Parathyroid adenoma (tissue), 2 donors: Measurements from ENCODE around the gene CDH4.

ENCODE experiments used
- H2AFZ ChIP-seq: fragments of 300-600 bp; sonication (generic); one replicate; pipeline ENCODE4 v1.7.0; 2017; ENCODE audit warnings: antibody characterized with exemption, mild to moderate bottlenecking
- H3K27ac ChIP-seq: fragments of 300-600 bp; sonication (generic); one replicate; pipeline ENCODE4 v1.7.0; 2017
- H3K27me3 ChIP-seq: fragments of 300-600 bp; sonication (generic); one replicate; pipeline ENCODE4 v1.7.0; 2017; ENCODE audit warnings: low read length; ENCODE audit not compliant: control insufficient read depth, insufficient read depth
- H3K36me3 ChIP-seq: fragments of 300-600 bp; sonication (generic); one replicate; pipeline ENCODE4 v1.7.0; 2017; ENCODE audit warnings: low read length; ENCODE audit not compliant: control insufficient read depth, insufficient read depth
- H3K4me1 ChIP-seq: fragments of 300-600 bp; sonication (generic); one replicate; pipeline ENCODE4 v1.7.0; 2017; ENCODE audit warnings: control low read depth
- H3K4me2 ChIP-seq: fragments of 300-600 bp; sonication (generic); one replicate; pipeline ENCODE4 v1.7.0; 2017; ENCODE audit warnings: low read length
- H3K4me3 ChIP-seq: fragments of 300-600 bp; sonication (generic); one replicate; pipeline ENCODE4 v1.7.0; 2017; ENCODE audit warnings: low read depth, low read length
- H3K79me2 ChIP-seq: fragments of 300-600 bp; sonication (generic); one replicate; pipeline ENCODE4 v1.7.0; 2017; ENCODE audit warnings: control low read depth
- H3K9ac ChIP-seq: fragments of 300-600 bp; sonication (generic); one replicate; pipeline ENCODE4 v1.7.0; 2017; ENCODE audit warnings: mild to moderate bottlenecking
- H3K9me3 ChIP-seq: fragments of 300-600 bp; sonication (generic); one replicate; pipeline ENCODE4 v1.7.0; 2017; ENCODE audit warnings: low read length; ENCODE audit not compliant: control insufficient read depth
- CTCF ChIP-seq: fragments of 300-600 bp; sonication (generic); IDR thresholded peaks from one replicate; pipeline ENCODE4 v1.7.0; 2017; ENCODE audit warnings: antibody characterized with exemption, mild to moderate bottlenecking
- donor health status: primary hyperparathyroidism.

Gene CDH4

GRCh38 chr20:61429458-61430227 is 177.6 kb downstream of the CDH4 start:
- no peaks in the 10 kb centered on the region for H3K36me3 ChIP-seq
- no peak overlapping the region for H3K4me2 ChIP-seq
- no peaks in the 10 kb centered on the region for H3K4me1 ChIP-seq
- no peak overlapping the region for H3K9ac ChIP-seq
- H3K9me3 ChIP-seq, result no peaks in the 10 kb centered on the region
- no peak for TF ChIP-seq CTCF
- no peaks in the 10 kb centered on the region for H3K79me2 ChIP-seq
- no peak overlapping the region for H3K27ac ChIP-seq
- H3K4me3 ChIP-seq, result no peak overlapping the region
- H3K27me3 ChIP-seq, result no peaks in the 10 kb centered on the region
- no peak overlapping the region for H2AFZ ChIP-seq

DNA sequence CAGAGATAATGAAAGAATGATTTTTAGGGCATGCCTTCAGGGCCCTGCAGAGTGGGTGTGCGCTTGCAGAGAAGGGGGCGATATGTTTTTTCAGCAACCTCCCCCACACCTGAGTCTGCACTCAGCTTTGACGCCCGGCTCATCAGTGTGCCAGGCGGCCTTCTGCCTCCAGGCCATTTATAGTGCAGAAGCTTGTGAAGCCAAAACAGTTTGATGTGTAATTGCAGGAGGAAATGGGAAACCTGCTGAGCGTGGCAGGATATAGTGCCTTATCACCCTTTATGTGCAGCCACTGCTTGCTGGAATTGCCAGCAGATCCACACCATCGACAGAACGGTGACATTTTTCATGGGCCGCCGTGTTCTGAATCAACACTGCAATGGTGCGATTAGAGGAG is 178.2 kb downstream of the CDH4 start:
- no peaks in the 10 kb centered on the region for H3K79me2 ChIP-seq
- H3K27ac ChIP-seq, result no peak overlapping the region
- H3K27me3 ChIP-seq, result no peaks in the 10 kb centered on the region
- H3K4me2 ChIP-seq, result no peak overlapping the region
- no peaks in the 10 kb centered on the region for H3K36me3 ChIP-seq
- H3K4me3 ChIP-seq, result no peak overlapping the region
- TF ChIP-seq CTCF, result no peak
- no peaks in the 10 kb centered on the region for H3K4me1 ChIP-seq
- H3K9ac ChIP-seq, result no peak overlapping the region
- H2AFZ ChIP-seq, result no peak overlapping the region
- H3K9me3 ChIP-seq, result no peaks in the 10 kb centered on the region

DNA sequence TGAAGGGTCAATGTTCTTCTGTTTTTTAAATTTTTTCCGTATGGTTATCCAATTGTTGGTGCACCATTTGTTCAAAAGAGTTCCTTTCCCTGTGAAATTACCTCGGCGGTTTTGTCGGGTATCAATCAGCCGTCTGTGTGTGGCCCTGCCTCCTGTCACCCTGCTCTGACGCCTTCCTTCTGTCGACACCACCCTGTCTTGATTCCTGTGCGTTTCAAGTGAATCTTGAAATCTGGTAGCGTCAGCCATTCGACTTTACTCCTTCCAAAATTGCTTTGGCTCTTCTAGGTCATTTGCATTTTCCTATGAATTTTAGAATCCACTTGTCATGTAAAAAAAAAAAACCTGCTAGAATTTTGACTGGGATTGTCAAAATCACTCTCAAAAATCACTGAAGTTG is 181.1 kb downstream of the CDH4 start:
- Histone ChIP-seq H3K9me3 (no peaks in the 10 kb centered on the region), H3K79me2 (no peaks in the 10 kb centered on the region), H3K4me3 (no peak overlapping the region), H3K27me3 (no peaks in the 10 kb centered on the region), H3K9ac (no peak overlapping the region), H3K4me1 (no peaks in the 10 kb centered on the region), H3K36me3 (no peaks in the 10 kb centered on the region), H3K27ac (no peak overlapping the region), H3K4me2 (no peak overlapping the region), H2AFZ (no peak overlapping the region)
- no peak for TF ChIP-seq CTCF

DNA sequence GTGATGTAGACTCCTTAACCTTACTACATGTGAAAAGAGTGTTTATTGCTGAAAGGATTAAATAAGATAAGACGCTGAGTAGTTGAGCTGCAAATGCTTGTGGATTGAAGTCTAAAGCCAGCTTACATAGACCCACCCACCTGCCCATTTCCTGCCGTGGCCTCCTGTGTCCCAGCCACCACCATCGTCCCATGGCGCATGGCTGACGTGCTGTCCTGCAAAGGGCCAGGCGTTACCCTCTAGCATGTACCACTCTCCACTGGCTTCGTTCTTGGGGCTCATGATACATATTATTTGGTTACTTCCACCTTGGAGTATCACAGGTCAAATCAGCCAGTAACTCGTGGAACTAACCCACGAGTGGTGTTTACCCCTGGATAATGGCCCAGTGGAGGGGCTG is 181.8 kb downstream of the CDH4 start:
- Histone ChIP-seq H3K27me3 (no peaks in the 10 kb centered on the region), H3K4me2 (no peak overlapping the region), H3K4me3 (no peak overlapping the region), H3K36me3 (no peaks in the 10 kb centered on the region), H3K27ac (no peak overlapping the region), H3K9me3 (no peaks in the 10 kb centered on the region), H2AFZ (no peak overlapping the region), H3K79me2 (no peaks in the 10 kb centered on the region), H3K4me1 (no peaks in the 10 kb centered on the region), H3K9ac (no peak overlapping the region)
- no peak for TF ChIP-seq CTCF

DNA sequence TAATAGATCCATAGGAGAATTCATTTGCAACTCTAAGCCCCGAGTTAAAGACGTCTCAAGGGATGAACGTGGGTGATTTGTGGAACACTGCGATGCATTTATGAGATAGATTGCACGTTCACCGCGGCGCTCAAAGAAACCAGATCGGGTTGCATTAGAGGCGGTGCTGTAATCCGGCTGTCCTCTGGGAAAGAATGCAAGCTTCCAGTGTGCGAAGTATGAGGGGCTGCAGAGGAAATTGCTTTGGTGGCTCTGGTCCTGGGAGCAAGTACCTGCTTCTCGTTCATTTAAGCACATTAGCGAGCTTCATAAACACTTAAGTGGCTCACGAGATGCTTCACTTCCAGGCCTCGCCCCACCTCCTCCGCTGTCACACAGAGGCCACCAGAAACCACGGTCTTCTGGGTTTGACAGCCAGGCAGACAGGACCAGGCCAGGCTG is 182.3 kb downstream of the CDH4 start:
- Histone ChIP-seq H3K9ac (no peak overlapping the region), H3K9me3 (no peaks in the 10 kb centered on the region), H3K79me2 (no peaks in the 10 kb centered on the region), H3K36me3 (no peaks in the 10 kb centered on the region), H3K27me3 (no peaks in the 10 kb centered on the region), H3K4me3 (no peak overlapping the region), H3K4me1 (no peaks in the 10 kb centered on the region), H3K4me2 (no peak overlapping the region), H3K27ac (no peak overlapping the region), H2AFZ (no peak overlapping the region)
- no peak for TF ChIP-seq CTCF
